NCI-H2196 treated with DMSO at 0.1 percent for 48 hours (cell line): ENCODE results near the gene KDM3B.
"Not testable (repeated sequence)": the region's sequence is repeated elsewhere in the genome, so short reads cannot be mapped to it uniquely, and the experiment has no call there.

Experiments used
- DNase-seq: peaks from one replicate; lab custom pipeline; 2025; ENCODE audit not compliant: unreplicated experiment; lab: John Stamatoyannopoulos, UW

Gene KDM3B

DNA sequence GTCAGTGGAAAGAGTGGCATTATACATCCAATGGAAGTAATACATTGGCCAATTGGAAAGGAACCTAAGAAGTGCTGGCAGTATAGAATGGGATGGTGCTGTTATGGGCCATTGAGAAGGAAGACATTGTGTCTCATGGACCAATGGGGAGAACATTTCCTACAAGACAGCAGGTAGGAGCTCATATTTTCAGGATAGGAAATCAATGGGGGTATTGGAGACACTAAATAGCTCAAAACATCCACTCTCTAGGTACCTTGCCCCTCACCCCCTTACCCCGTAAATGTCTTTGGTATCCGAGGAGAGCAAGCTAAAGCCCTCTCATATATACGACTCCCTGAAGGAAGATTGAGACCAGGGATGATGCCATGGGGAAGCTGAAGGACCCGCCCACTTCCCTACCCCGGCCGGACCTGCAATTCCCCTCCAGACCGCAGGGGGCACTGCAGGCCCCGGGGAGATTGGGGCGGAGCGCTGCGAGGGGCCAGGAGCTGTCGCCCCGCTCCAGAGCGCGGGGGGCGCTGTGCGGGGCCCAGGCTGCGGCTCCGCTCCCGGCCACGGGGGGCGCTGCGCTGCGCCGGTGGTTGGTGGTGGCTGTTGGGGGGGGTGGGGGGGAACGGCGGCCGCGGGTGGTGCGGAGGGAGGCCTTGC lies at the start of gene KDM3B:
Gene KDM3B (plus strand): TSS at position 615 of the 651 bp plus-strand sequence. CDS start 111 bp downstream, outside the sequence.
- DNase-seq, result peak; percentile 84

GRCh38 chr5:138303372-138303771 lies 49.1 kb upstream of the KDM3B start:
- no peak for DNase-seq

GRCh38 chr5:138305797-138306196 lies 46.7 kb upstream of the KDM3B start:
- DNase-seq, result peak; percentile 33

DNA sequence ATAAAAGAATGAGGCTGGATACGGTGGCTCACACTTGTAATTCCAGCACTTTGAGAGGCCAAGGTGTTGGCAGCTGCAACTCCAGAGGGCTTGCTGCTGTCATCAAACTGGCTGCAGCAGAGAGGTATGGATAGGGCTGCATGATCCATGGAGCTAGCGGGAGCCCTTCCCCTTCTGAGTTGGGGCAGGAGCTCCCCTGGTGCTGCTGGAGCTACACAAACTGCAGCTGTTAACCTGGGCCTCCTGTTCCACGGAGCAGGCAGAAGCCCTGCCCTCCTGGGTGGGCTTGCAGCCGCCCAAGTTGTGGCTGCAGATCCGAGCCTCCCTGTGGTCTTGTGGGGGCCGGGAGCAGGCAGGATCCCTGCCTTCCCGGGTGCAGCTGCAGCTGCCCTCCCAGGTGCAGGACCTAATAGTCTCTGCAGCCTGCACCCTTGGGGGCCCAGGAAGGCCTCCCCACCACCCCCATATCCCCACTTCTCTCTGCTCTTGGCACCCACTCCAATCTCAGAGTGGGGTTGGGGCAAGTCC lies 36.7 kb upstream of the KDM3B start:
- DNase-seq, result no peak

DNA sequence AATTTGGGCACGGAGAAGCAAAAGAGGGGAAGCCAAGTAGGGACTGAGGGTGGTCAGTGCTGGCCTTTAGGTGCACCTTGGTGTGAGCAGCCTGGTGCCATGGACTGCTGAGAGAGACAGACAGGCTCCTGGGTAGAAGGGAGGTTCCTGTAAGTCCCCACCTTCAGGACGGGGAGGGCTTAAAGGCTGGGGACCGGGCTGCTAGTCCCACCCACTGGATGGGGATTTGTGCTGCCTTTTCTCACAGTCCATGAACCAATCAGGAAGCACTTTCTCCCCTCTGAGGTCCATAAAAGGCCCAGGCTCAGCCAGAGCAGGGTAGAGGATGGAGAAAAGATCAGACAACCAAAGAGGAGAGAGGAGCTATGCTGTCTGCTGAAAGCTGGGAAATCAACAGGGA lies 36.1 kb upstream of the KDM3B start:
- DNase-seq, result no peak

DNA sequence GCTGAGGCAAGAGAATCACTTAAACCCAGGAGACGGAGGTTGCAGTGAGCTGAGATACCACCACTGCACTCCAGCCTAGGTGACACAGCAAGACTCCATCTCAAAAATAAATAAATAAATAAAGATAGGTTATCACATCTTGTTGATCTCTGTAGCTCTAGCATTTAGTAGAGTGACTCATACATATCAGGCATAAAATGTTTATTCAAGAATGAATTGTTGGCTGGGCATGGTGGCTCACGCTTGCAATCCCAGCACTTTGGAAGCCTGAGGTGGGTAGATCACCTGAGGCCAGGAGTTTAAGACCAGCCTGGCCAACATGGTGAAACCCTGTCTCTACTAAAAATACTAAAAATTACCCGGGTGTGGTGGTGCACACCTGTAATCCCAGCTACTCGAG lies 34.3 kb upstream of the KDM3B start:
- DNase-seq, result not testable (repeated sequence)

GRCh38 chr5:138330813-138331448 lies 21.6 kb upstream of the KDM3B start:
- DNase-seq, result no peak

DNA sequence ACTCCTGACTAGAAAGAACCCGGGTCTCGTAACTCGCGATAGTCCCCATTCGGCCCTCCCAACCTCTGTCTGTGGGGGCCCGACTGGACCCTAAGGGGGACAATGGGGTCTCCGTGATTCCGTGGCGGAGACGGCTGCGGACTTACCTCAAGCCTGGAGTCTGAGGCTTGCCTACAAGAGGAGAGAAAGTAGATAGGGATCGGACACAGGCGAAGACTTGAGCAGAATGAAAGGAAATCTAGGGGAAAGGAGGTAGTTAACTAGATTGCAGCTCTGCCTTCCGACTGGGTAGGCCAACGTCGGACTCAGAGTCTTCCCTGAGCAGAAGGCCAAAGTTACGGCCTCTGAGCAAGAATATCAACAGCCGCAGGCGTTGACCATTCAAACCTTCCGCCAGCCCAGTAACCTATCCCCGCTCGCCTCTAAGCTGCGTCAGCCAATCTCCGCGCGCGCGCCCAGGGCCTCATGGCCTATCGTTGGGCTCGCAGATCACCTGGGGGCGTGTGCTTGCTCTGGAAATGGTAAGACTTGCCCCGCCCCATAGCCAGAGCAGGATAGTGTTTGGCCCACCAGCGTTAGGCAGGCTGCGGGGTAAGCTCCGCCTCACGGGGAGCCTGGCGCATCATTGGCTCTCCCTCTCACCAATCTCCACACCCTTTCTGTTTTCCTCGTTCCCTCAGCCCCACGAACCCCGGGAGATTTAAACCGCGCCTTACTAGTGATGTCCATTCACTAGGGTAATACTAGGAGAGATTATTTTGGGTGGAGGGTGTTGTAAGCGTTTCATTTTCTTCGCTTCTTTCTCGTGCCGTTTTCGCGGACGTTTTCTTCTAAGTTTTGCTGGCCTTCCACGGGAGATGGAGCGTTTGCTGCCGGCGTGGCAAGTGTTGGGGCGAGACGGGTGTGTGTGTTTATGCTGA lies 20.8 kb upstream of the KDM3B start, which contains the start of gene CDC25C:
Gene CDC25C (minus strand): TSS at position 356 of the 920 bp plus-strand sequence. CDS start 624 bp downstream, outside the sequence.
- peak; percentile 99 for DNase-seq

DNA sequence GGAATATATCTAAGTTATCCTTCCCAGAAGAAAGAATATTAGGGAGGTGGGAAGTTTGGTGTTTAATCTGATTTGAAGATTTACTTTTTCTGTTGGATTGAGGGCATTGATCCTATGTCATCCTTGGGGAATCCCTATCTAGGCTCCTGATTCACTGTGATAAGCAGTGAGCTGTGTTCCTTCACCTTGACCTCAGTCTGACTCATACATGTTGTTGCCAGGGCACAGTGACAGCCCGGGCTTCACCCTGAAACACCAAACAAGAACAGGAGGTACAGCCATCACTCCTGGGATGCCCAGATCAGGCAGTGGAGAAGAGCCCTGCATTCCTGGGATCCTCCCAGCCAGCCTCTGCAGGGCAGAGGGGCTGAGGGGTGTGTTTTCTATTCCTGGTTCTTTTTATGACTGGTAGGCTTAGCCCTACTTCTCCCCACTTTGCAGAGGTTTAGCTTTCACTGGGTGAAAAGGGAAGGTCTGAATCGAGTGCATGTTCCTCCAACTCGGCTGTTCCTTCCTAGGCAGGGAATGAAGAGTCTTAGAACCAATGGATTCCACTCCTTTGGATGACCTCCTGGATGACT lies 17.5 kb upstream of the KDM3B start:
- DNase-seq, result no peak

GRCh38 chr5:138336952-138337684 lies 15.4 kb upstream of the KDM3B start:
- peak; percentile 73 for DNase-seq

DNA sequence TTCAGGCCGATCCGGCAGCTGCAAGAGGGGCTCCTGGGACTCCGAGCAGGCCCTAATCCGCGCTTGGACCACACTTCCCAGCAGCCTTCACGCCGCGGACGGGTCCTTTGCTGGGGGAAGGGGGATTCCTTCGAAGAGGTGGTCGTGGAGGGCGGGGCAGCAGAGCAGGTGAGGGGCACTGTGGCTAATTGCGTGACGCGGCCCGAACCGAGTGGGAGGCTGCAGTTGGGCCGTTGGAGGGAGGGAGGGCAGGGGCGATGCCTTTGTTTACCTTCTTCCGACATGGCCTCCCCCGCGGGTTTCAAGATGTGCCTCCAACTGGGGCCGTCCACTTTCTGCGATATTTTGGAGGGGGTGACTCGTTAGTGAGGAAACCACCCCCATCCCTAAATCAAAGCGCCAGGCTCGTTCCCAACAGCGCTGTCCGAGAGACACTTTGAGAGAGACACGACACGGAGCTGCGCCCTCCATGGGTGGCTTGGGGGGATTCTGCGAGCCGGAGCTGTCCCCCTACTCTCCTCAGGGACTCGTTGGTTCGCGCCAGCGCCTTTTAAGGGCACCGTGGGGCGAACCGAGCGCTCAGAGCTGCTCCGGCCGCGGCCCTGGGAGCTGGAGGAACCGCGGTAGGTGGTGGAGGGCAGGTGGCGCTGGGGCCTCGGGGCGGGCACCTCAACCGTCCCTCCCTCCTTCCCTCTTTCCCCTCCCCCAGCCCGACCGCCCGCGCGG lies 14.6 kb upstream of the KDM3B start, which contains the start of gene FAM53C:
Gene FAM53C (plus strand): TSS at position 582 of the 726 bp plus-strand sequence. CDS start 3,070 bp downstream, outside the sequence.
- peak; percentile 90 for DNase-seq

DNA sequence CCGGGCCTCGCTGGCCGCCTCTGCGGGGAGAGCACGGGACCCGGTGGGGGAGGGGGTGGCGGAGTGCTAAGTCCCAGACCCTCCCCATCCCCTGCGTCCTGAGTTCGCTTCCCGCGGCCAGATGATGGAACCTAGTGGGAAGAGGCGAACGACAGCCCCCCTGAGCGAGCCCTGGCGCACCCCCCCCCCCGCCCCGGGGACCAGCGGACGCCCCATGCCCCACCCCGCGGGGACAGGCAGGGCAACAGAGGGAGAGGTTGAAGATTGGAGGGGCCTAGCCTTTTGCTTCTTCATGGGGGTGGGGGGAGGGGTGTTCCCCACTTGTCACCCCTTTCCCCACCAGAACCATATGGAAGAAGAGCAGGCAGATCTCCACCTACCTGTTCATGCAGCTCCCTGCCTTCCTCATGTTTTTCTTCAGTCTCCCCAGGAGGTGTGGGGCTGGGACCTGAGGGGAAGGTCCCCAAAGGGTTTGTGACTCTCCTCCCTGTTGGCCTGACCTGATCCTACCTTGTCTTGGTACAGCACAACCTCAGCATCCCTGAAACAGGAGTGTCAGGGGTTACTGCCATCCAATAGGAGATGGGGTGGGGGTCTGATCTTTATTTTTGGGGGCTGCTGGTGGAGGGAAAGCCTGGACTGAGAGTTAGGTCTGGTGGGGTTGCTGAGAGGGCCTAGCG lies 13.9 kb upstream of the KDM3B start:
- no peak for DNase-seq

GRCh38 chr5:138339091-138339456 lies 13.4 kb upstream of the KDM3B start:
- no peak for DNase-seq

GRCh38 chr5:138339464-138339863 lies 13.0 kb upstream of the KDM3B start:
- DNase-seq, result no peak

- DNase-seq, result no peak
These were observed 12.5 kb upstream of the KDM3B start for GRCh38 chr5:138340008-138340407.

DNA sequence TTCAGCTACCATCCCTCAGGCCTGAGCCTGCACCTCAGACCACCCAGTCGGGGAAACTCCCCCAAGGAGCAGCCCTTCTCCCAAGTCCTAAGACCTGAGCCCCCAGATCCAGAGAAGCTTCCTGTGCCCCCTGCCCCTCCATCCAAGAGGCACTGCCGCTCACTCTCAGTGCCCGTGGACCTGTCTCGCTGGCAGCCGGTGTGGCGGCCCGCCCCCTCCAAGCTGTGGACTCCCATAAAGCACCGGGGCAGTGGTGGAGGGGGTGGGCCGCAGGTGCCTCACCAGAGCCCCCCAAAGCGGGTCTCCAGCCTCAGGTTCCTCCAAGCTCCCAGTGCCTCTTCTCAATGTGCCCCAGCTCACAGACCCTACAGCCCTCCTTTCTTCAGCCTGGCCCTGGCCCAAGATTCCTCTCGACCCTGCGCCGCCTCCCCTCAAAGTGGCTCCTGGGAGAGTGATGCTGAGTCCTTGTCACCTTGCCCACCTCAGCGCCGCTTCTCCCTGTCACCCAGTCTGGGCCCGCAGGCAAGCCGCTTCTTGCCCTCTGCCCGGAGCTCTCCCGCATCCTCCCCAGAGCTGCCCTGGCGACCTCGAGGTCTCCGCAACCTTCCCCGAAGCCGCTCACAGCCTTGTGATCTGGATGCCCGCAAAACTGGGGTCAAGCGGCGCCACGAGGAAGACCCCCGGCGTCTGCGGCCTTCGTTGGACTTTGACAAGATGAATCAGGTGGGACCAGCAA lies 7.4 kb upstream of the KDM3B start:
- DNase-seq, result no peak

DNA sequence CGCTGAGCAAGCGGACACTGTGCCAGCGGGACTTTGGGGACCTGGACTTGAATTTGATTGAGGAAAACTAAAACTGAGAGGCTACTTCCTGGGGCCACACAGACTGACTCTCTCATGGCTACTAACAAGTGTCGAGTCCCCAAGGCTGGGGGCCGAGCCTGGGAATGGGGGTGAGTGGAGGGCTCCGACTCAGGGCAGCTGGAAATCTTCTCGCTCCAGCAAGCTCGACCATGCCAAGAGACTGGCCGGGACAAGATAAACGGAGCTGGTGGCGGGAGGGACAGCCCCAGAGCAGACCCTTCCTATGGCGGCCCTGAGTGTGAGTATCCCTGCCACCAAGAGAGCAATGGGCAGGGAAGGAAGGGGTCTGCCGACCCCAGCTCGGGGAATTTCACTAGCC lies 5.6 kb upstream of the KDM3B start:
- no peak for DNase-seq

DNA sequence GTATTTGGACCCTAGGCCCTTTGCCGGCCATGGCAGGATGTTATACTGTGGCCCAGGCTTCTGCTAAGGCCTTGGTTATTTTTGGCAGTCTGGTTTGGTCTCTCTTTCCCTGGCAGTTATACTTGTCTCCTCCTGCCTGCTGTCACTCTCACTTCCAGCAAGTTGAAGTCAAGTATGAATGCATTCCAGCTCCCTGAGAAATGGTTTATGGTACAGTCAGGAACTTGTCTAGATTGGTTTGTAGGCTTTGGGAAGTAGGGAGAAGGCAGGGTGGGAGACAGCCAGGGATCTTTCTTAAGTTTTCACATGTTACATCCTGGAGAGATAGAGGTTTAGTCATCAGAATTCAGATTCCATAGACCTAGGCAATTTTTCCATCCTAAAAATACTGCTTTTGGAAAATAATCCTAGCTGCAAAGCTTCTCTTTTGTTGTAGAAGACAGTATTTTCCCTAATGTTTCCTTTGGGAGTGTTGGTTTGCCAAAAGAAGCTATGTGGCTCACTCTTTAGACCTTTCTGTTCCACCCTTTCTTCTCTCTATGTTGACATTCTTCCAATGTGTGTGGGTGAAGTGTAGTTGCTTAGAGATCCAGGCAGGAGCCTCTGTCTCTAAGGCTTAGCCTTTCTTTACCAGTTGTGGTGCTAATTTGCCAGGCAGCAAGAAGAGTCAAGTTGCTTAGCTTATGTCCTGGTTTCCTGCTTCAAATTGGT lies 2.5 kb upstream of the KDM3B start:
- DNase-seq, result no peak
